Measurements from ENCODE around the gene DOP1B. TPM values are rescaled to one million over a fixed set of nuclear protein-coding genes. Genes with fewer than 3 reads are reported as not detected.
"Not testable (repeated sequence)": the region's sequence is repeated elsewhere in the genome, so short reads cannot be mapped to it uniquely, and the experiment has no call there.

DOP1B gene
- total RNA-seq, 4 donors from 2014 or later, result 6.3 to 15.1 (median 11.2) TPM

DNA sequence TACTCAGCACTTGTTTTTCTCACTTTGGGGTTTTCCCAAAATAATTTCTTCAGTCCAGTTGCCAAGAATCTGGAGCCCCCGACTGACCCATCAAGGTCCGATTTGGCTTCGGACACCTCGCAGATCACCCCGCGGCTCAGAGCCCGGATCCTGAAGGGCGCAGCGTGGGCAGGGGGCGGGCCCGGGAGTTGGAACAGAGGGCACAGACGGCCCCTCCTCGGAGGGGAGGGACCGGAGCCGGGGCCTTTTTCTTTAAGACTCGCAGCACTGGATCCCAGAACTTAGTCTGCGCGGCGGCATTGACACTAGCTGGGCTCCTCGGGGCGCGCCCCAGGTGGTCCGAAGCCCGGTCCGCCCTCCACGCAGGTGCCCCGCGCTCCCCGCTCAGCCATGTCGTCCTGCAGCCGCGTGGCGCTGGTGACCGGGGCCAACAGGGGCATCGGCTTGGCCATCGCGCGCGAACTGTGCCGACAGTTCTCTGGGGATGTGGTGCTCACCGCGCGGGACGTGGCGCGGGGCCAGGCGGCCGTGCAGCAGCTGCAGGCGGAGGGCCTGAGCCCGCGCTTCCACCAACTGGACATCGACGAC, 21.7 kb upstream of the DOP1B start, which contains the start of gene CBR3:
Gene CBR3, plus strand, starts transcription at position 277 of the 588 bp plus-strand sequence. Its CDS starts 114 bp downstream, at position 391.
- WGBS, result 0% methylated on average over 9 of the region's 53 CpGs
- peaks cover 24 to 36% (median 33%) of the 10 kb centered on the region in 4 donors for H3K4me1 ChIP-seq
- H3K36me3 ChIP-seq, result peaks cover 0 to 12% (median 2%) of the 10 kb centered on the region in 4 donors
- peak within 1 kb of the TSS; percentile 72 to 84 (median 81) for H3K4me3 ChIP-seq
- TF ChIP-seq POLR2AphosphoS5 (IDR thresholded peaks at IDR 0.05) (peak in 1 of 2 donors; percentile 15), POLR2A (IDR thresholded peaks at IDR 0.05; ENCODE audit: low read depth) (no peak)
- peak within 1 kb of the TSS; percentile 90 to 96 (median 92) for H3K27ac ChIP-seq (replicated peaks in 1 of 4)
- H3K9me3 ChIP-seq, result no peaks in the 10 kb centered on the region
- H3K27me3 ChIP-seq, result no peaks in the 10 kb centered on the region
- intact Hi-C loops (cut with DNase I), result loop anchor here (5.0 kb wide), 1 partner anchor 187 kb away; the partner anchor contains the start of gene MORC3
- no peak for DNase-seq (ENCODE audit: extremely low spot score)

DNA sequence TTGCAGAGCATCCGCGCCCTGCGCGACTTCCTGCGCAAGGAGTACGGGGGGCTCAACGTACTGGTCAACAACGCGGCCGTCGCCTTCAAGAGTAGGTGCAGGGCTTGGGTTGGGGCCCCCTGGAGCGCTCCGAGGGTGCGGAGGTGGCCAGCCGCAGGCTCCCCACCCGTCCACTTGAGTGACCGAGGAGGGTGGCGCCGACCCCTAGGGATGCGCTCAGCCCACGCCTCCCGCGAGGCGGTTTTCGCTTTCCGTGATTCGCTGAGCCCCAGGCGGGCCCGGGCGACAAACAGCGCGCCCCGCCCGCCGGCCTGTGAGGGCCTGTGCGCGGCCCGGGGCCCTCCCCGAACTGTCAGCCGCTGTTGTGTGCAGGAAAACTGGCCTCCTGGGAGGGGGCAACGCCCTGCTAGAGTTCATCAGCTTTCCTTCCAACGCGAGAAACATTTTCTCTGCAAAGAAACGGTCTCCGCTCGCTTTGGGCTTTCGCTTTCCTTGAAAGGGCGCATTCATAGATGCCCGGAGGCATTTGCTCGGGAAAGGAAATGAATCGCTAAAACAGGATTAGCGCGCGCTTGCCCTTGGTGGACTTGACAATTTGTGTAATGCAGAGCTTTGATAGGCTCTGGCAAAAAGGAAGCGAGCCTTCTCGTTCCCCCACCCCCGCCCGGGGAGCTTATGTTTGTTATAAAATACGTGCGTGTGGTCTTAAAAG, 21.1 kb upstream of the DOP1B start:
- Histone ChIP-seq H3K4me1 (peaks cover 24 to 34% (median 31%) of the 10 kb centered on the region in 4 donors), H3K27ac (replicated peaks in 1 of 4) (peak overlapping the region; percentile 90 to 96 (median 92)), H3K36me3 (peaks cover 0 to 18% (median 4%) of the 10 kb centered on the region in 4 donors), H3K4me3 (peak overlapping the region; percentile 72 to 84 (median 81)), H3K9me3 (no peaks in the 10 kb centered on the region), H3K27me3 (no peaks in the 10 kb centered on the region)
- TF ChIP-seq POLR2AphosphoS5 (IDR thresholded peaks at IDR 0.05), result peak; percentile 69 to 92
- no peak for TF ChIP-seq EP300 (IDR thresholded peaks at IDR 0.05)
- TF ChIP-seq, protein P1, sequence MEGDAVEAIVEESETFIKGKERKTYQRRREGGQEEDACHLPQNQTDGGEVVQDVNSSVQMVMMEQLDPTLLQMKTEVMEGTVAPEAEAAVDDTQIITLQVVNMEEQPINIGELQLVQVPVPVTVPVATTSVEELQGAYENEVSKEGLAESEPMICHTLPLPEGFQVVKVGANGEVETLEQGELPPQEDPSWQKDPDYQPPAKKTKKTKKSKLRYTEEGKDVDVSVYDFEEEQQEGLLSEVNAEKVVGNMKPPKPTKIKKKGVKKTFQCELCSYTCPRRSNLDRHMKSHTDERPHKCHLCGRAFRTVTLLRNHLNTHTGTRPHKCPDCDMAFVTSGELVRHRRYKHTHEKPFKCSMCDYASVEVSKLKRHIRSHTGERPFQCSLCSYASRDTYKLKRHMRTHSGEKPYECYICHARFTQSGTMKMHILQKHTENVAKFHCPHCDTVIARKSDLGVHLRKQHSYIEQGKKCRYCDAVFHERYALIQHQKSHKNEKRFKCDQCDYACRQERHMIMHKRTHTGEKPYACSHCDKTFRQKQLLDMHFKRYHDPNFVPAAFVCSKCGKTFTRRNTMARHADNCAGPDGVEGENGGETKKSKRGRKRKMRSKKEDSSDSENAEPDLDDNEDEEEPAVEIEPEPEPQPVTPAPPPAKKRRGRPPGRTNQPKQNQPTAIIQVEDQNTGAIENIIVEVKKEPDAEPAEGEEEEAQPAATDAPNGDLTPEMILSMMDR (IDR thresholded peaks at IDR 0.05), result no peak
- peak; percentile 42 for TF ChIP-seq POLR2A (IDR thresholded peaks at IDR 0.05; ENCODE audit: low read depth)
- peak; percentile 95 for DNase-seq (ENCODE audit: extremely low spot score)
- intact Hi-C loops (cut with DNase I), result loop anchor here (2.0 to 5.0 kb wide), 2 partner anchors 19 to 187 kb away; partner anchors contain the start of gene MORC3
- 0% methylated on average over 24 of the region's 60 CpGs for WGBS

GRCh38 chr21:36139791-36140190, 16.8 kb upstream of the DOP1B start:
- DNase-seq (ENCODE audit: extremely low spot score); H3K9me3 ChIP-seq; H3K27me3 ChIP-seq; H3K27ac ChIP-seq (replicated peaks in 1 of 4); H3K4me3 ChIP-seq: not testable (repeated sequence)
- intact Hi-C loops (cut with DNase I), result loop anchor here (5.0 kb wide), 2 partner anchors 68 to 183 kb away; partner anchors contain the start of gene MORC3
- H3K36me3 ChIP-seq, result peaks cover 0 to 18% (median 4%) of the 10 kb centered on the region in 4 donors
- 89% methylated on average over 13 of the region's 13 CpGs for WGBS
- H3K4me1 ChIP-seq, result peaks cover 18 to 25% (median 22%) of the 10 kb centered on the region in 4 donors

GRCh38 chr21:36141513-36141925, 15.1 kb upstream of the DOP1B start:
- peaks cover 3 to 29% (median 6%) of the 10 kb centered on the region in 4 donors for H3K36me3 ChIP-seq
- WGBS, result 11% methylated on average over 6 of the region's 6 CpGs
- intact Hi-C loops (cut with DNase I), result loop anchor here (5.0 kb wide), 1 partner anchor 66 kb away; no protein-coding TSS in a partner anchor

DNA sequence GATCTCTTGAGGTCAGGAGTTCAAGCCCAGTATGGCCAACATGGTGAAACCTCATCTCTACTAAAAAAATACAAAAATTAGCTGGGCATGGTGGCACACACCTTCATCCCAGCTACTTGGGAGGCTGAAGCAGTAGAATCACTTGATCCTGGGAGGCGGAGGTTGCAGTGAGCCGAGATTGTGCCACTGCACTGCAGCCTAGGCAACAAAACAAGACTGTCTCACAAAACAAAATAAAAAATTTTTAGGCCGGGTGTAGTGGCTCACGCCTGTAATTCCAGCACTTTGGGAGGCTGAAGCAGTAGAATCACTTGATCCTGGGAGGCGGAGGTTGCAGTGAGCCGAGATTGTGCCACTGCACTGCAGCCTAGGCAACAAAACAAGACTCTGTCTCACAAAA, 12.4 kb upstream of the DOP1B start:
- H3K36me3 ChIP-seq, result peaks cover 3 to 22% (median 6%) of the 10 kb centered on the region in 4 donors
- not testable (repeated sequence) for DNase-seq (ENCODE audit: extremely low spot score); H3K27me3 ChIP-seq; H3K9me3 ChIP-seq; H3K27ac ChIP-seq (replicated peaks in 1 of 4); H3K4me1 ChIP-seq; H3K4me3 ChIP-seq
- intact Hi-C loops (cut with DNase I), result loop anchor here (5.0 kb wide), 1 partner anchor 63 kb away; no protein-coding TSS in a partner anchor
- WGBS, result 83% methylated on average over 6 of the region's 6 CpGs

More at GRCh38 chr21:36141513-36141925, 15.1 kb upstream of the DOP1B start:
- Histone ChIP-seq H3K27ac (replicated peaks in 1 of 4) (no peak overlapping the region), H3K4me3 (no peak overlapping the region), H3K9me3 (no peaks in the 10 kb centered on the region), H3K27me3 (no peaks in the 10 kb centered on the region), H3K4me1 (peaks cover 10 to 19% (median 13%) of the 10 kb centered on the region in 4 donors)
- TF ChIP-seq POLR2A (IDR thresholded peaks at IDR 0.05; ENCODE audit: low read depth) (no peak), POLR2AphosphoS5 (IDR thresholded peaks at IDR 0.05) (peak in 1 of 2 donors; percentile 10), EP300 (IDR thresholded peaks at IDR 0.05) (no peak)
- TF ChIP-seq, protein P1 (IDR thresholded peaks at IDR 0.05), result peak; percentile 68 to 82 (median 69)
- DNase-seq (ENCODE audit: extremely low spot score), result no peak

DNA sequence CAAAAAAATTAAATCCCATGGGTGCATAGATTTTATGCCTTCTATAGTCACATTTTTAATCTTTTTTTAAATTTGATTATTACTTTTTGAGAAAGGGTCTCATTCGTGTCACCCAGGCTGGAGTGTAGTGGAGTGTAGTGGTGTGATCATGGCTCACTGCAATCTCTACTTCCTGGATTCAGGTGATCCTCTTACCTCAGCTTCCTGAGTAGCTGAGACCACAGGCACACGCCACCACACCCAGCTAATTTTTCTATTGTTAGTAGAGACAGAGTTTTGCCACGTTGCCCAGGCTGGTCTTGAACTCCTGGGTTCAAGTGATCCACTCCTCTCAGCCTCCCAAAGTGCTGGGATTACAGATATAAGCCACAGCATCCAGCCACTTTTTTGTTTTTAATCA, 11.4 kb upstream of the DOP1B start:
- WGBS, result 85% methylated on average over 3 of the region's 3 CpGs
- Histone ChIP-seq H3K4me3 (no peak overlapping the region), H3K36me3 (peaks cover 0 to 14% (median 4%) of the 10 kb centered on the region in 4 donors), H3K9me3 (no peaks in the 10 kb centered on the region), H3K27ac (replicated peaks in 1 of 4) (no peak overlapping the region), H3K4me1 (peaks cover 6 to 18% (median 12%) of the 10 kb centered on the region in 4 donors), H3K27me3 (no peaks in the 10 kb centered on the region)
- TF ChIP-seq POLR2A (IDR thresholded peaks at IDR 0.05; ENCODE audit: low read depth), result no peak
- no peak for TF ChIP-seq EP300 (IDR thresholded peaks at IDR 0.05)
- TF ChIP-seq, protein P1 (IDR thresholded peaks at IDR 0.05), result no peak
- no peak for TF ChIP-seq POLR2AphosphoS5 (IDR thresholded peaks at IDR 0.05)
- intact Hi-C loops (cut with DNase I), result loop anchor here (5.0 kb wide), 1 partner anchor 187 kb away; no protein-coding TSS in a partner anchor
- DNase-seq (ENCODE audit: extremely low spot score), result no peak
